Left lung (tissue), 14 donors: ENCODE results near the gene PRDX5. TPM values are rescaled to one million over a fixed set of nuclear protein-coding genes. Genes with fewer than 3 reads are reported as not detected.
A peak's percentile ranks its signal among the peaks of the same experiment; 100 is the strongest.

ENCODE experiments used
- ATAC-seq: fragments of 200-7000 bp; cut with Tn5 transposase; one replicate; pipeline ENCODE4 v1.9.1; 2020; ENCODE audit warnings: moderate library complexity
- DNase-seq, 4 donors: peaks; one replicate each; pipeline ENCODE4 v3.0.0-alpha.2; 2013 to 2020
- H3K27ac ChIP-seq, 2 donors: fragments of 200-600 bp; sonication (generic) in 1 of 2; one replicate each; pipeline versions ENCODE4 v1.5.0 to v1.8.0; 2020 to 2021
- H3K27me3 ChIP-seq, 2 donors: fragments of 200-600 bp; sonication (generic) in 1 of 2; one replicate each; pipeline versions ENCODE4 v1.5.0 to v1.8.0; 2020 to 2021
- H3K36me3 ChIP-seq, 2 donors: fragments of 200-600 bp; sonication (generic) in 1 of 2; one replicate each; pipeline versions ENCODE4 v1.5.0 to v1.8.0; 2020 to 2021
- H3K4me1 ChIP-seq, 2 donors: fragments of 200-600 bp; one replicate each; pipeline ENCODE4 v1.8.0; 2021
- H3K4me3 ChIP-seq, 2 donors: fragments of 200-600 bp; sonication (generic) in 1 of 2; one replicate each; pipeline versions ENCODE4 v1.5.0 to v1.8.0; 2020 to 2021; ENCODE audit warnings: mild to moderate bottlenecking in 1 of 2
- H3K9me3 ChIP-seq, 2 donors: fragments of 200-600 bp; sonication (generic) in 1 of 2; one replicate each; pipeline versions ENCODE4 v1.5.0 to v1.8.0; 2020 to 2021
- CTCF ChIP-seq, 2 donors: fragments of 200-600 bp; sonication (generic) in 1 of 2; IDR thresholded peaks; one replicate each; pipeline versions ENCODE4 v1.5.0 to v1.8.0; 2021; ENCODE audit warnings: antibody characterized with exemption in 2 of 2
- intact Hi-C, 2 donors: fragments of 100-400 bp; cut with DNase I; formaldehyde crosslinking; loops; one replicate each; pipeline versions ENCODE4 v1.11.2 to v1.14.2; 2022
- long read RNA-seq, 12 donors: library from polyadenylated mRNA in 2 of 12; unstranded in 2 of 12; transcript quantifications; one replicate each; pipeline ENCODE4 v2.0.0 and lab custom pipeline, GENCODE V29; 2019 to 2026
- polyA plus RNA-seq, 6 donors: library from polyadenylated mRNA; unstranded; fragments of 120-200 nt; gene quantifications; one replicate each; pipeline ENCODE4 v1.2.1, GENCODE V29; 2013; ENCODE audit not compliant: insufficient read length in 6 of 6
- total RNA-seq, 2 donors: library from RNA; stranded (reverse); fragmentation: NEBNext Ultra II Directional; extraction: Animal tissue kit (Norgen Biotek cat#: 25700); gene quantifications; one replicate each; pipeline ENCODE4 v1.2.1, GENCODE V29; 2021
- donor health status: DM: no; HTN: yes; CAD: no.
- donor health status: DM: no; HTN: no; CAD: no.

The PRDX5 gene
- 100 to 1,000 TPM; 165 to 208 TPM for total RNA-seq
- 100 to 1,000 TPM; 150 to 209 (median 171) TPM for polyA plus RNA-seq
- long read RNA-seq, donor 1, transcript PRDX5-203 (5 exons, 596 nt) = minor isoform, 8 of 390 reads
- long read RNA-seq, donor 1, transcript PRDX5-202 (4 exons, 463 nt) = minor isoform, 8 of 390 reads
- long read RNA-seq, donor 1, transcript PRDX5-201 (6 exons, 893 nt) = major isoform, 215 of 390 reads
- long read RNA-seq, donor 1, partial matches to known transcripts = 142 of 390 reads
- long read RNA-seq, donor 1, other reads (novel, unspliced or antisense) = 17 of 390 reads
- long read RNA-seq, donor 2, transcript PRDX5-201 (6 exons, 893 nt) = major isoform, 115 of 203 reads
- long read RNA-seq, donor 2, transcript PRDX5-203 (5 exons, 596 nt) = minor isoform, 5 of 203 reads
- long read RNA-seq, donor 2, transcript PRDX5-202 (4 exons, 463 nt) = minor isoform, 11 of 203 reads
- long read RNA-seq, donor 2, partial matches to known transcripts = 54 of 203 reads
- long read RNA-seq, donor 2, other reads (novel, unspliced or antisense) = 18 of 203 reads
- long read RNA-seq, donor 3, transcript PRDX5-201 (6 exons, 893 nt) = major isoform, 133 of 181 reads
- long read RNA-seq, donor 3, transcript PRDX5-202 (4 exons, 463 nt) = minor isoform, 6 of 181 reads
- long read RNA-seq, donor 3, partial matches to known transcripts = 33 of 181 reads
- long read RNA-seq, donor 3, other reads (novel, unspliced or antisense) = 7 of 181 reads
- long read RNA-seq, donor 4, transcript PRDX5-202 (4 exons, 463 nt) = minor isoform, 6 of 354 reads
- long read RNA-seq, donor 4, transcript PRDX5-201 (6 exons, 893 nt) = major isoform, 296 of 354 reads
- long read RNA-seq, donor 4, transcript PRDX5-203 (5 exons, 596 nt) = minor isoform, 7 of 354 reads
- long read RNA-seq, donor 4, partial matches to known transcripts = 13 of 354 reads
- long read RNA-seq, donor 4, other reads (novel, unspliced or antisense) = 32 of 354 reads
- long read RNA-seq, donor 5, transcript PRDX5-201 (6 exons, 893 nt) = major isoform, 162 of 260 reads
- long read RNA-seq, donor 5, transcript PRDX5-202 (4 exons, 463 nt) = minor isoform, 7 of 260 reads
- long read RNA-seq, donor 5, partial matches to known transcripts = 76 of 260 reads
- long read RNA-seq, donor 5, other reads (novel, unspliced or antisense) = 13 of 260 reads
- long read RNA-seq, donor 6, transcript PRDX5-202 (4 exons, 463 nt) = minor isoform, 7 of 295 reads
- long read RNA-seq, donor 6, transcript PRDX5-201 (6 exons, 893 nt) = major isoform, 179 of 295 reads
- long read RNA-seq, donor 6, partial matches to known transcripts = 83 of 295 reads
- long read RNA-seq, donor 6, other reads (novel, unspliced or antisense) = 23 of 295 reads
- long read RNA-seq, donor 7, transcript PRDX5-201 (6 exons, 893 nt) = major isoform, 117 of 222 reads
- long read RNA-seq, donor 7, partial matches to known transcripts = 82 of 222 reads
- long read RNA-seq, donor 7, other reads (novel, unspliced or antisense) = 16 of 222 reads
- long read RNA-seq, donor 8, transcript PRDX5-202 (4 exons, 463 nt) = minor isoform, 6 of 215 reads
- long read RNA-seq, donor 8, transcript PRDX5-201 (6 exons, 893 nt) = major isoform, 116 of 215 reads
- long read RNA-seq, donor 8, partial matches to known transcripts = 82 of 215 reads
- long read RNA-seq, donor 8, other reads (novel, unspliced or antisense) = 7 of 215 reads
- long read RNA-seq, donor 9 = 0 reads
- long read RNA-seq, donor 10, transcript PRDX5-201 (6 exons, 893 nt) = major isoform, 206 of 243 reads
- long read RNA-seq, donor 10, transcript PRDX5-203 (5 exons, 596 nt) = minor isoform, 5 of 243 reads
- long read RNA-seq, donor 10, partial matches to known transcripts = 5 of 243 reads
- long read RNA-seq, donor 10, other reads (novel, unspliced or antisense) = 24 of 243 reads
- long read RNA-seq, donor 11, transcript PRDX5-202 (4 exons, 463 nt) = minor isoform, 30 of 399 reads
- long read RNA-seq, donor 11, transcript PRDX5-201 (6 exons, 893 nt) = major isoform, 204 of 399 reads
- long read RNA-seq, donor 11, transcript PRDX5-203 (5 exons, 596 nt) = minor isoform, 12 of 399 reads
- long read RNA-seq, donor 11, partial matches to known transcripts = 128 of 399 reads
- long read RNA-seq, donor 11, other reads (novel, unspliced or antisense) = 25 of 399 reads
- long read RNA-seq, donor 12, transcript PRDX5-201 (6 exons, 893 nt) = major isoform, 128 of 197 reads
- long read RNA-seq, donor 12, transcript PRDX5-202 (4 exons, 463 nt) = minor isoform, 7 of 197 reads
- long read RNA-seq, donor 12, partial matches to known transcripts = 54 of 197 reads
- long read RNA-seq, donor 12, other reads (novel, unspliced or antisense) = 7 of 197 reads

GRCh38 chr11:64317961-64318765, at the start of gene PRDX5:
Gene PRDX5, plus strand, starts transcription at chr11:64318121. Its CDS starts 95 bp downstream, at chr11:64318216.
- Histone ChIP-seq H3K27ac (peak within 1 kb of the TSS; percentile 98 to 99), H3K27me3 (no peaks in the 10 kb centered on the region), H3K9me3 (no peaks in the 10 kb centered on the region), H3K4me1 (peaks cover 5 to 47% of the 10 kb centered on the region in 2 donors), H3K36me3 (peaks cover 0 to 56% of the 10 kb centered on the region in 2 donors), H3K4me3 (peak within 1 kb of the TSS; percentile 71 to 85)
- DNase-seq (peak; percentile 95 to 99 (median 98)), ATAC-seq (peak; percentile 87)
- intact Hi-C loops = no loop called here
- peak in 1 of 2 donors; percentile 47 for TF ChIP-seq CTCF (IDR thresholded peaks at IDR 0.05)

- peak; percentile 14 for ATAC-seq
- no peaks in the 10 kb centered on the region for H3K27me3 ChIP-seq
- H3K4me1 ChIP-seq = peaks cover 13 to 44% of the 10 kb centered on the region in 2 donors
- intact Hi-C loops = no loop called here
- H3K36me3 ChIP-seq = peaks cover 0 to 34% of the 10 kb centered on the region in 2 donors
- peak in 3 of 4 donors; percentile 30 to 90 (median 79) for DNase-seq
- H3K27ac ChIP-seq = peak overlapping the region; percentile 97 to 100
- TF ChIP-seq CTCF (IDR thresholded peaks at IDR 0.05) = no peak
- H3K4me3 ChIP-seq = peak overlapping the region; percentile 71 to 81
- no peaks in the 10 kb centered on the region for H3K9me3 ChIP-seq
These were observed 48.9 kb upstream of the PRDX5 start for GRCh38 chr11:64268893-64269539.

- TF ChIP-seq CTCF (IDR thresholded peaks at IDR 0.05) = no peak
- H3K36me3 ChIP-seq = peaks cover 0 to 27% of the 10 kb centered on the region in 2 donors
- peak; percentile 84 for ATAC-seq
- H3K4me1 ChIP-seq = peaks cover 13 to 44% of the 10 kb centered on the region in 2 donors
- H3K9me3 ChIP-seq = no peaks in the 10 kb centered on the region
- intact Hi-C loops = no loop called here
- peak; percentile 98 to 100 (median 98) for DNase-seq
- no peaks in the 10 kb centered on the region for H3K27me3 ChIP-seq
- peak overlapping the region; percentile 97 to 100 for H3K27ac ChIP-seq
- peak overlapping the region; percentile 71 to 81 for H3K4me3 ChIP-seq
These were observed 48.2 kb upstream of the PRDX5 start for GRCh38 chr11:64269540-64270220.
